GM18907 (cell line): ENCODE measurements around the gene TECR.
"Not testable (repeated sequence)": the region's sequence is repeated elsewhere in the genome, so short reads cannot be mapped to it uniquely, and the experiment has no call there.

ENCODE experiments used
- ATAC-seq: cut with Tn5 transposase; IDR thresholded peaks from one replicate; pipeline ENCODE4 v1.9.1; 2021; ENCODE audit warnings: mild to moderate bottlenecking, moderate library complexity; ENCODE audit not compliant: unreplicated experiment

Gene TECR

GRCh38 chr19:14559916-14560775 is 30.8 kb downstream of the TECR start:
- no peak for ATAC-seq

- ATAC-seq: no peak
Observed at GRCh38 chr19:14560776-14561108, 31.3 kb downstream of the TECR start.

GRCh38 chr19:14561249-14561648 is 31.9 kb downstream of the TECR start:
- ATAC-seq: no peak

GRCh38 chr19:14561847-14562351 is 32.5 kb downstream of the TECR start:
- ATAC-seq: no peak

- ATAC-seq: no peak
Observed at GRCh38 chr19:14562660-14563589, 33.5 kb downstream of the TECR start.

- no peak for ATAC-seq
Observed at GRCh38 chr19:14563590-14563926, 34.2 kb downstream of the TECR start.

GRCh38 chr19:14563989-14564651 is 34.7 kb downstream of the TECR start:
- ATAC-seq: no peak

- not testable (repeated sequence) for ATAC-seq
Observed at GRCh38 chr19:14564652-14565297, 35.4 kb downstream of the TECR start.

GRCh38 chr19:14565298-14565679 is 35.9 kb downstream of the TECR start:
- ATAC-seq: no peak

GRCh38 chr19:14565765-14566711 is 36.6 kb downstream of the TECR start:
- no peak for ATAC-seq

- ATAC-seq: no peak
Observed at GRCh38 chr19:14566712-14567077, 37.3 kb downstream of the TECR start.

GRCh38 chr19:14567079-14567478 is 37.7 kb downstream of the TECR start:
- ATAC-seq: no peak

- ATAC-seq: no peak
Observed at GRCh38 chr19:14570864-14571527, 41.6 kb downstream of the TECR start.

GRCh38 chr19:14571695-14572490 is 42.5 kb downstream of the TECR start, which contains the start of gene NDUFB7:
Gene NDUFB7 (minus strand): TSS chr19:14572066. CDS start chr19:14572000, 66 bp downstream.
- ATAC-seq: peak; percentile 82

- no peak for ATAC-seq
Observed at GRCh38 chr19:14575428-14575980, 46.1 kb downstream of the TECR start.

- no peak for ATAC-seq
Observed at GRCh38 chr19:14576363-14576762, 47.0 kb downstream of the TECR start.

- no peak for ATAC-seq
Observed at GRCh38 chr19:14577264-14577663, 47.9 kb downstream of the TECR start.

- peak; percentile 41 for ATAC-seq
Observed at GRCh38 chr19:14577885-14578427, 48.6 kb downstream of the TECR start.
